Stimulated activated CD4-positive, alpha-beta T cell treated with anti-CD3 and anti-CD28 coated beads, Interleukin-2, amount 100 ng/mL, for 24 hours (primary cell): ENCODE measurements around the gene CD53.
"Not testable (repeated sequence)": the region's sequence is repeated elsewhere in the genome, so short reads cannot be mapped to it uniquely, and the experiment has no call there.

Source experiments
- DNase-seq, 2 donors: peaks; one replicate each; pipeline ENCODE4 v3.0.0-alpha.2; 2020

CD53 gene

DNA sequence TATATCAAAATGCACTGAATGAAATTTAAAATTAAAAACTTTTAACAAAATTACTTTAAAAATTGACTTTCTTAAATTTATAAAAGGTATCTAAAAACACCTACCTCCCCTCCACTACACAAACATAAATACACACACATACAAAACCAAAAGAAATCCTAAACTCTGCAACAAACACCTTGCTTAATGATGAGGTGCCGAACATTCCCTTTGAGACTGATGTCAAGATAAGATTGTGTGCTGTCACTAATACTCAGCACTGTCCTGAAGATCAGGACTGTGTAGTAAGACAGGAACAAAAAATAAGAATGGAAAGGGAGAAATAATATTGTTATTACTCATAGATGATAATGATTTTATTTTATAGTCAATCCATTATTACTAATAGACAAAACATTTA lies 45.1 kb downstream of the CD53 start:
- no peak for DNase-seq

- no peak for DNase-seq
These were observed 49.0 kb downstream of the CD53 start for GRCh38 chr1:110921953-110922352.

GRCh38 chr1:110927484-110928075 lies 54.6 kb downstream of the CD53 start:
- no peak for DNase-seq

- no peak for DNase-seq
These were observed 55.2 kb downstream of the CD53 start for GRCh38 chr1:110928191-110928590.

- no peak for DNase-seq
These were observed 56.0 kb downstream of the CD53 start for GRCh38 chr1:110928904-110929303.

- DNase-seq: not testable (repeated sequence)
These were observed 58.1 kb downstream of the CD53 start for GRCh38 chr1:110931097-110931496.

GRCh38 chr1:110936567-110936966 lies 63.6 kb downstream of the CD53 start:
- no peak for DNase-seq

- no peak for DNase-seq
These were observed 71.9 kb downstream of the CD53 start for GRCh38 chr1:110944806-110945205.

- DNase-seq: no peak
These were observed 72.7 kb downstream of the CD53 start for GRCh38 chr1:110945626-110946025.

GRCh38 chr1:110948038-110948810 lies 75.3 kb downstream of the CD53 start:
- no peak for DNase-seq
